GM12892 (cell line): Measurements from ENCODE around the gene SLC6A20.

ENCODE experiments used
- POLR2A ChIP-seq: IDR thresholded peaks from 2 replicates; pipeline ENCODE4 v1.6.1; 2011; ENCODE audit warnings: low read depth, low read length, control low read depth
- POLR2AphosphoS5 ChIP-seq: IDR thresholded peaks from 2 replicates; pipeline ENCODE4 v1.6.1; 2011; ENCODE audit warnings: low read depth, low read length, control low read depth

- no peak for TF ChIP-seq POLR2A
- TF ChIP-seq POLR2AphosphoS5: no peak
Observed at GRCh38 chr3:45730409-45731154, 65.8 kb downstream of the SLC6A20 start.
